CD1c-positive myeloid dendritic cell (primary cell): ENCODE data around the gene LIMS2.

Source experiments
- DNase-seq: peaks from one replicate; pipeline ENCODE4 v3.0.0-alpha.2; 2016; ENCODE audit errors: extremely low spot score

The LIMS2 gene

GRCh38 chr2:127701193-127701650 lies 25.9 kb upstream of the LIMS2 start, which contains the start of gene SFT2D3:
SFT2D3 (plus strand) TSS chr2:127701497; CDS start chr2:127701529, 32 bp downstream.
- peak; percentile 93 for DNase-seq

DNA sequence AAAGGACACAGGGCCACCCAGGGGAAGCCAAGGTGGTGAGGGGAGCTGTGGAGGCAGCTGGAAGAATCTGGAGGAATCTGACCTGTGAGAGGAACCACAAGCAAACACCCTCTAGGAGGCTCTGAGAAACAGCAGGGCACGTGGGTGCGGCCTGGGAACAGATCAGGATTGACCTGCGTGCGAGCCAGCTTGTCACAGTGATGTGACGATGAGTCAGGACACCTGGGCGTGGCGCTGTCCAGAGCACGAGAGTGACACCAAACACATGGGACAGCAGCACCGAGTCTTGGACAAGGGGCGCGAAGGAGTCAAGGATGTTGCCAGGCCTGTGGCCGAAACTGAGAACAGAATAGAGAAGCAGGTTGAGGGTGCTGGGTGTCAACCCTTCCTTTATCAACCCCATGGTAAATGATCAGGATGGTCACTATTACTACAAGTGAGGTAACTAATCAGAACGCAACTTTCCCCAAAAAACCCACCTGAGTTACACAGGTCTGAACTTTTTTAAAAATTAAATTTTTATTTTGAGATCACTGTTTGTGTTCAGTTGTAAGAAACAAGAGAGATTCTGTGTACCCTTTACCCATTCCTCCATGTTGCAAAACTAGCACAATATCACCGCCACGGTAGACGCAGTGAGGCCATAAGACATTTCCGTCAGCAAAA lies 25.3 kb upstream of the LIMS2 start:
- peak; percentile 98 for DNase-seq

DNA sequence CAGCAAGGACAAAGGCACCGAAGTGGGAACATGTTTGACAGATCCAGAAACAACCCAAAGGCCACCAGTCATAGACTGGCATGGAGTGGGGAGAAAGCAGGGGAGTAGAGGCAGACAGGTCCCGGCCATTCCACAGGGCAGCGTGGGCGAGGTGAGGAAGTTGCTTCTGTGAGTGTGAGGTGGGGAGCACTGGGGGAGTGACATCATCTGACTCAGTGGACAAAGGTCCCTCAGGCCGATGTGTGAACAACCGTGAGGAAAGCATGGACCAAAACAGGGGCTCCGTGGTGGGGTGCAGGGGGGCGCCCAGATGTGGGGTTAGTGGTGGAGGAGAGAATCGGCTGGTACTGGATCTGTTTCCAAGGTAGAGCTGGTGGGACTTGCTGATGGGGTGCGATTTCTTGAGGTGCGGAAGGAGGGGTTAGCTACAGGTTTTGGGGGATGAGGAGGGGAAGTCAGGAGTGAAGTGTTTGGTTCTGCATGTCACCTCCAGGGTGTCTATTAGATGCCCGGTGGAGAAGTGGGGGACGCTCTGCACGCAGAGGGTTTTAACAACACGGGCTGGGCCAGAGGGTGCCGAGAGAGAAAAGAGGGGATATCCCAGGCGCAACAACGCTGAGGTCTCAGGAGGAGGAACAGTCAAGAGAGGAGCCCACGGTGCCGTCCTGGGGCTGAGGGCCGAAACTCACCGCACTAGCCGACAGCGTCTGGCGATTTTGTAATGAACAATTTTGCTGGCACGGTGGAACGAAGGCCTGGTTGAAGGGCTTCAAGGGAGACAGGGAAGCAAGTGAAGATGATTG lies 23.4 kb upstream of the LIMS2 start:
- peak; percentile 42 for DNase-seq

- DNase-seq: no peak
These were observed 22.3 kb upstream of the LIMS2 start for GRCh38 chr2:127697482-127698180.

GRCh38 chr2:127695491-127696472 lies 20.5 kb upstream of the LIMS2 start:
- DNase-seq: peak; percentile 69

- no peak for DNase-seq
These were observed 19.7 kb upstream of the LIMS2 start for GRCh38 chr2:127694986-127695385.

DNA sequence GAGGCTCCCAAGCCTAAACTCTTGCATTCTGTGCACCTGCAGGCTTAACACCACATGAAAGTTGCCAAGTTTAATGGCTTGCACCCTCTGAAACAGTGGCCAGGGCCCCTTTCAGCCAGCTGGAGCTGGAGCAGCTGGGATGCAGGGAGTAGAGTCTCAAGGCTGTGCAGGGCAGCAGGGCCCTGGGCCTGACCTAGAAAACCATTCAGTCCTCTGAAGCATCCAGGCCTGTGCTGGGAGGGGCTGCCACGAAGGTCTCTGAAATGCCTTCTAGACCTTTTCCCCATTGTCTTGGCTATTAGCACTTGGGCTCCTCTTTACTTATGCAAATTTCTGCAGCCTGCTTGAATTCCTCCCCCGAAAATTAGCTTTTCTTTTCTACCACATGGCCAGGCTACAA lies 15.4 kb upstream of the LIMS2 start:
- no peak for DNase-seq

- no peak for DNase-seq
These were observed 13.1 kb upstream of the LIMS2 start for GRCh38 chr2:127688405-127688804.

- no peak for DNase-seq
These were observed 10.2 kb upstream of the LIMS2 start for GRCh38 chr2:127685410-127686080.

DNA sequence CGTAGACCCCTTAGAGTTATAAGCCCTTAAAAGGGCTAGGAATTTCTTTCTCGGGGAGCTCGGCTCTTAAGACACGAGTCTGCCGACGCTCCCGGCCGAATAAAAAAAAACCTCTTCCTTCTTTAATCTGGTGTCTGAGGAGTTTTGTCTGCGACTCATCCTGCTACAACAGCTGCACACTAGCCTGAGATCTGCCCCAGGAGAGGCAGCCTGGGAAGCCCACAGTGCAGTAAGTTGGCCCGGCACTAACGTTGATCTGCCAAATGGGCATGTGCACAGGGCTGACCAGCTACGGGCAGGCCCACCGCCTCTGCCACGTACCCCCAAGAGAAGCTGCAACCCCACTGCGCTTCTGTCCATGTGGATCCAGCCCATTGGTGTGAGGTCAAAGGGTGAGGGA lies 8.4 kb upstream of the LIMS2 start:
- no peak for DNase-seq

DNA sequence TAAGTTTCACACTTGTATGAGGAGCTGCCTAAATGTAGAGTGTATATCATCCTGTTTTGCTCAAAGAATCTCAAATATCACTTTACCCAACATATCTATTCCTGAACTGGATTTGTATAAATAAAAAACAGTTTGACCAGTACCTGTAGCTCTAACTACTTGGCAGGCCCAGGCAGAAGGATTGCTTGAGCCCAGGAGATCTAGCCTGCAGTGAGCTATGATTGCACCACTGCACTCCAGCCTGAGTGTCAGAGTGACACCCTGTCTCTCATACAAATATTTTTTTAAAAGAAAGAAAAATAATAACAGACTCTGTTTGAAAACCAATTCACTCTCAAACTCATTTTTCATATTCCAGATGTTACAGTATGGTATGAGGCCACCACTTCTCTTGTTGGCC lies 7.7 kb upstream of the LIMS2 start:
- no peak for DNase-seq

DNA sequence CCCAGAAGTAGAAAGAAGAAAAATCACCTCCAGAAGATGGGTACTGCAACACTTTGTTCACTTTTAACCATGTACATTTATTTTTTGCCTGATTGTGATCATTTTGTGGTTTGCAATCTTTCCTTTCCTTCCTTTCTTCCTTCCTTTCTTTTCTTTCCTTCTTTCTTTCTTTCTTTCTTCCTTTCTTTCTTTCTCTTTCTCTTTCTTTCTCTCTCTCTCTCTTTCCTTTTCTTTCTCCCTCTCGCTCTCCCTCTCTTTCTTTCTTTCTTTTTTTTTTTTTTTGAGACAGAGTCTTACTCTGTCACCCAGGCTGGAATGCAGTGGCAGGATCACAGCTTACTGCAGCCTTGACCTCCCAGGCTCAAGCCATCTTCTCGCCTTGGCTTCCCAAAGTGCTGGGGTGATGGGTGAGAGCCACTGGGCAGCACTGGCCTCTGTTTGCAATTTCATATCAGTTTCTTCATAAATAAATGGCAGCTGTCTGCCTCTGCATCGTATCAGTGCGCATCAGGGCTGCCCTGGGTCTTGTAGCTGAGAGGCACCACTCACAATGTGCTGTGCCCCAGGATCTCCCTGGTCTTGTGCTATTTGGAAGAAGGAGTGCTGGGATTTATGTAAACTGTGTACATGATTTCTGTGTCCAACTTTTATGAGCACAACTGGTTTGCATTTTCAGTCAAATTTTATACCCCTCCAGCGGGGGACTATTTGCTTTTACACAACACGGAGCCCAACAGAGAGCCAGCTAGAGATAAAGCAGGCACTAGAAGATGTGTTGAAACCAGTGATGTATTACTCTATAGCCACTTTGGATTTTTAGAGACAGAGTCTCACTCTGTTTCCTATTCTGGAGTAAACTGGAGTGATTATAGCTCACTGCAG lies 6.9 kb upstream of the LIMS2 start:
- DNase-seq: no peak

DNA sequence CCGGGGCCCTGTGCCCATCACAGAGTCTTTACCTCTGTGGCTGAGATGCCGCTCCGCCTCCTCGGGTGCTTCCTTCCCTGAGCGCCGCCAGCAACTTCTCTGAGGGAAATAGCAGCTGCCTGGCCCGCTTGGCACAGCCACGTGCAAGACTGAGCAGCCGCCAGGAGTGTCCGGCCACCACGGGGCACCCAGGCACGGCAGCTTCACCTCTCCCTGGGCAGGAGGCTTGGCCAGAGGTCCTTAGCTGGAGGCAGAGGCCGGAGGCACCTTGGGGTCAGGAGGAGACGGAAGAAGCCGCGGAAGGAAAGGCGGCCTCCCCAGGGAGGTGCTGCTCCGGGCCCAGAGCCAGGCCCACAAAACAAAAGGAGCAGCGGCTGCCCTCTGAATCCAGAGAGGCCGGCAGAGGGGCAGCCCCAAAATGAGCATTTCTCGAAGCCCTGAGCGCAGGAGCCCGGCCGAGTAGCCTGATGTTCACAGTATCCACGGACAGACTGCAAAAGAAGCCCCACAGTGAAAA lies 6.0 kb upstream of the LIMS2 start:
- peak; percentile 7 for DNase-seq

- DNase-seq: no peak
These were observed 5.5 kb upstream of the LIMS2 start for GRCh38 chr2:127680706-127681287.

DNA sequence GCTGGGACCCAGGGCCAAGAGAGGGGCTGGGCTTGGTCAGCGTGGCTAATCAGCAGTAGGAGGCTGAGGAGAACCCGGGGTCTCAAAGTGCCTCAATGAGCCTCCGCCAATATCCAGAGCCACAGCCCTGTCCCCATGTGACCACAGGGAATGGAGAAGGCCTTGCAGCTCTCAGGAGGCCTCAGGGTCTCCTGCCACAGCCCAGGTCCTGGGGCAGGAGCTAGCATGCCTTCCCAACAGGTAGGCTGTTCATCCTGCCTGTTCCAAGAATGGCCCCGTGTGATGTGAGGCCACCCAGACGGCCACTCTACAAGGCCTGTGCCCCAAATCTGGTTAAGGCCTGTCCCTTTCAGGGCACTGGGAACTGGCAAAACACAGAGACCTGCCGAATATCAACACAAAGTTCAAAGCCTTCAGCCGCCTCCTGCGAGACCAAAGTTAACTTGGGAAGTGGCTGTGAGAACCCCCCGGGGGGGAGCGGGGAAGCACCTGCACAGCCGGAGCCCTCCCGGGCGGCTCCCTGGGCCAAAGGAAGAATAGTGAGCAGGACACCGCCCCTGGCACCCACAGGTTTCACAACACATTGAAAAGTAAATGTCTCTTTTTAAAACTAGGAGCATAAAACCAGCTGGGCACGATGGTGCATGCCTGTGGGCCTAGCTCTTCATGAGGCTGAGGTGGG lies 4.5 kb upstream of the LIMS2 start:
- no peak for DNase-seq

GRCh38 chr2:127678991-127679390 lies 3.7 kb upstream of the LIMS2 start:
- no peak for DNase-seq

DNA sequence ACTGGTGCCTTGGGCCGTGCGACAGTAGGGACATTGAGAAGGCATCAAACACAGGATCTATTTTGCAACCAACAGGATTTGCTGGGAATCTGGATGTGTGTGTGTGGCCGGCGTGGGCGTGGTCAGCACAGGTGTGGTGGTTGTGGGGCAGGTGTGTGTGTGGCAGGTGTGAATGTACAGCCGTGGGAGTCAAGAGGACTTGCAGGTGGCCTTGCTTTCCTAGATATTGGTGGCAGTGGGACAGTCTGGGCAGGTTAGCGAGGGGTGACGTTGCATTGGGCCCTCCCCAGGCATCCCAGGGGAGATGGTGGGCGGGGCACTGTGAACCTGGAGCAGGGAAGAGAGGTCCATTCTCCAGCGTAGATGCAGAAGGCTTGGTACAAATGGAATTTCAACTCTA lies 3.2 kb upstream of the LIMS2 start:
- DNase-seq: no peak

DNA sequence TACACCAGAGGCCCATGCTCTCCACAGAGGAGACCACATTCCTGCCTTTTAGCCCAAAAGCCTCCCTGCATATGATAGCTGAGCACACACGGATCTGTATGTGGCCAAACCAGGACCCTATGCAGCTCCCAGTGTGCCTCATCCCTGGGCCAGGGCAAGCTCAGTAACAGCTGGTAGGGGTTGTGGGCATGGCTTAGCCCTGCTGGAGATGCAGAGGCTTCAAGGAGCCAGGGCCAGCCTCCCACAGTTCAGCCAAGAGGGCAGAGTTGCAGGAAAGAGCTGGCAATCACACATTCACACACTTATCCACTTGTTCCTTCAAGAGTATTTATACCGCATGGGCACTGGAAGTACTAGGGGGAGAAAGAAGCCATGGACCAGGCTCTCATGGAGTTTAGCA lies 1.6 kb upstream of the LIMS2 start:
- DNase-seq: no peak
